H1 (cell line): ENCODE data around the gene KRT27. TPM values are rescaled to one million over a fixed set of nuclear protein-coding genes. Genes with fewer than 3 reads are reported as not detected.
A peak's percentile ranks its signal among the peaks of the same experiment; 100 is the strongest.

ENCODE experiments used
- CTCF ChIA-PET: fragments of 300-600 bp; sonication (Branson Sonifier 250); formaldehyde crosslinking; loops from one replicate; lab custom pipeline; 2021; ENCODE audit not compliant: partially characterized antibody; lab: Charles Lee
- POLR2A ChIA-PET: fragments of 300-600 bp; sonication (Branson Sonifier 250); formaldehyde crosslinking; loops from one replicate; lab custom pipeline; 2021; ENCODE audit warnings: inconsistent platforms; ENCODE audit not compliant: partially characterized antibody; lab: Charles Lee
- DNase-seq, 2 experiments: peaks; one replicate each; pipeline versions ENCODE4 v3.0.0 to v3.0.0-alpha.2; 2010 to 2022; ENCODE audit warnings: low spot score in 2 of 2, low read depth in 1 of 2, mixed read lengths in 1 of 2
- FAIRE-seq: peaks from 2 replicates; lab custom pipeline; 2011; peaks lifted over from hg19 to GRCh38; lab: Jason Lieb, UNC
- H2AFZ ChIP-seq: 2 replicates; pipeline ENCODE4 v1.8.1; 2012; ENCODE audit warnings: low read length, inconsistent platforms
- H2AK5ac ChIP-seq: 2 replicates; pipeline ENCODE4 v1.6.1; 2013; ENCODE audit warnings: low read depth, low read length
- H2BK120ac ChIP-seq: replicated peaks from 2 replicates; pipeline ENCODE3; 2013; ENCODE audit warnings: low read depth, low read length, inconsistent platforms
- H2BK12ac ChIP-seq: 2 replicates; pipeline ENCODE4 v1.6.1; 2013; ENCODE audit warnings: low read depth, low read length
- H2BK15ac ChIP-seq: 2 replicates; pipeline ENCODE4 v1.6.1; 2013; ENCODE audit warnings: low read length
- H2BK20ac ChIP-seq: 2 replicates; pipeline ENCODE4 v1.6.1; 2013; ENCODE audit warnings: low read length
- H2BK5ac ChIP-seq: 2 replicates; pipeline ENCODE4 v1.6.1; 2013; ENCODE audit warnings: low read depth, low read length
- H3K14ac ChIP-seq: 2 replicates; pipeline ENCODE4 v1.6.1; 2013; ENCODE audit warnings: inconsistent platforms; ENCODE audit not compliant: insufficient read length
- H3K18ac ChIP-seq: 2 replicates; pipeline ENCODE4 v1.6.1; 2013; ENCODE audit warnings: low read length; ENCODE audit errors: extremely low read depth
- H3K23ac ChIP-seq: 2 replicates; pipeline ENCODE4 v1.6.1; 2013; ENCODE audit warnings: inconsistent platforms; ENCODE audit not compliant: insufficient read length
- H3K23me2 ChIP-seq: 2 replicates; pipeline ENCODE4 v1.6.1; 2013; ENCODE audit warnings: low read depth, low read length
- H3K27ac ChIP-seq: 2 replicates; pipeline ENCODE4 v1.6.1; 2011; ENCODE audit warnings: low read depth, low read length, inconsistent platforms
- H3K27me3 ChIP-seq, 4 experiments: replicated peaks in 1 of 4; 1 replicate in 1 of 4; 2 replicates in 3 of 4; pipeline versions ENCODE4 v1.6.1 to v1.8.1; 2011 to 2013; ENCODE audit warnings: low read length in 3 of 4, mild to moderate bottlenecking in 3 of 4, inconsistent platforms in 2 of 4, mixed read lengths in 2 of 4, moderate library complexity in 1 of 4; ENCODE audit not compliant: control insufficient read depth in 3 of 4, insufficient read depth in 3 of 4; ENCODE audit errors: extremely low read depth in 1 of 4
- H3K36me3 ChIP-seq, 4 experiments: 2 replicates each; pipeline versions ENCODE4 v1.6.1 to v1.8.1; 2011 to 2013; ENCODE audit warnings: mild to moderate bottlenecking in 4 of 4, low read length in 3 of 4, moderate library complexity in 2 of 4, control low read depth in 1 of 4, inconsistent platforms in 1 of 4; ENCODE audit not compliant: insufficient read depth in 4 of 4, control insufficient read depth in 2 of 4
- H3K4ac ChIP-seq: replicated peaks from 2 replicates; pipeline ENCODE3; 2013; ENCODE audit warnings: low read length, low read depth, mixed read lengths, inconsistent platforms; ENCODE audit not compliant: insufficient read length
- H3K4me1 ChIP-seq, 4 experiments: replicated peaks in 1 of 4; 1 replicate in 1 of 4; 2 replicates in 3 of 4; pipeline versions ENCODE4 v1.6.1 to v1.8.1; 2011 to 2013; ENCODE audit warnings: low read length in 3 of 4, inconsistent platforms in 2 of 4, mixed read lengths in 1 of 4; ENCODE audit not compliant: insufficient read depth in 4 of 4, control insufficient read depth in 3 of 4
- H3K4me2 ChIP-seq, 2 experiments: 2 replicates each; pipeline versions ENCODE4 v1.6.1 to v1.8.1; 2011 to 2013; ENCODE audit warnings: low read depth in 2 of 2, low read length in 2 of 2, control low read depth in 1 of 2, inconsistent platforms in 1 of 2, mild to moderate bottlenecking in 1 of 2; ENCODE audit not compliant: insufficient read depth in 1 of 2
- H3K4me3 ChIP-seq, 4 experiments: fragments of 200-600, 300-600 bp in 1 of 4; sonication (generic), shearing (Covaris generic), sonication (Bioruptor Twin) in 1 of 4; 2 replicates each; pipeline versions ENCODE4 v1.5.1 to v1.8.1; 2011 to 2016; ENCODE audit warnings: low read length in 4 of 4, low read depth in 3 of 4, control low read depth in 2 of 4, inconsistent platforms in 2 of 4, mild to moderate bottlenecking in 2 of 4, mixed read lengths in 1 of 4, moderate library complexity in 1 of 4; ENCODE audit not compliant: insufficient read depth in 2 of 4; ENCODE audit errors: extremely low read depth in 1 of 4
- H3K56ac ChIP-seq: replicated peaks from 2 replicates; pipeline ENCODE3; 2013; ENCODE audit warnings: low read depth, mild to moderate bottlenecking, mixed read lengths, low read length, inconsistent platforms; ENCODE audit not compliant: insufficient read length
- H3K79me1 ChIP-seq: 2 replicates; pipeline ENCODE4 v1.6.1; 2013; ENCODE audit warnings: low read depth, low read length, control low read depth
- H3K79me2 ChIP-seq, 2 experiments: 2 replicates each; pipeline versions ENCODE4 v1.6.1 to v1.8.1; 2012 to 2013; ENCODE audit warnings: low read length in 2 of 2, mild to moderate bottlenecking in 2 of 2, inconsistent platforms in 1 of 2; ENCODE audit not compliant: insufficient read depth in 2 of 2, control insufficient read depth in 1 of 2
- H3K9ac ChIP-seq, 4 experiments: replicated peaks in 1 of 4; 1 replicate in 1 of 4; 2 replicates in 3 of 4; pipeline versions ENCODE4 v1.6.1 to v1.8.1; 2011 to 2013; ENCODE audit warnings: low read depth in 3 of 4, low read length in 3 of 4, control low read depth in 2 of 4, mild to moderate bottlenecking in 2 of 4, moderate library complexity in 2 of 4, inconsistent platforms in 1 of 4; ENCODE audit errors: extremely low read depth in 1 of 4
- H3K9me3 ChIP-seq, 2 experiments: 2 replicates each; pipeline versions ENCODE4 v1.6.1 to v1.8.1; 2012 to 2013; ENCODE audit warnings: mild to moderate bottlenecking in 2 of 2, moderate library complexity in 2 of 2, control low read depth in 1 of 2, inconsistent platforms in 1 of 2, low read depth in 1 of 2, low read length in 1 of 2, mixed read lengths in 1 of 2; ENCODE audit not compliant: insufficient read depth in 2 of 2
- H4K20me1 ChIP-seq, 2 experiments: replicated peaks in 1 of 2; 2 replicates each; pipeline versions ENCODE3 to v1.8.1; 2011 to 2013; ENCODE audit warnings: inconsistent platforms in 2 of 2, low read length in 2 of 2, mild to moderate bottlenecking in 1 of 2; ENCODE audit not compliant: insufficient read depth in 2 of 2, control insufficient read depth in 1 of 2
- H4K5ac ChIP-seq: 2 replicates; pipeline ENCODE4 v1.6.1; 2013; ENCODE audit warnings: low read length, low read depth, mixed read lengths, inconsistent platforms; ENCODE audit not compliant: insufficient read length
- H4K8ac ChIP-seq: 2 replicates; pipeline ENCODE4 v1.8.0; 2013; ENCODE audit warnings: mild to moderate bottlenecking, moderate library complexity, low read length, inconsistent platforms; ENCODE audit not compliant: insufficient read depth; ENCODE audit errors: extremely low read depth
- H4K91ac ChIP-seq: replicated peaks from 2 replicates; pipeline ENCODE3; 2013; ENCODE audit warnings: low read length, mixed read lengths, inconsistent platforms; ENCODE audit not compliant: insufficient read length
- CEBPB ChIP-seq: IDR thresholded peaks from 2 replicates; pipeline ENCODE4 v1.6.1; 2012; ENCODE audit warnings: low read depth, low read length
- EGR1 ChIP-seq: IDR thresholded peaks from 2 replicates; pipeline ENCODE4 v1.6.1; 2011; ENCODE audit warnings: low read depth, low read length, borderline replicate concordance
- EP300 ChIP-seq, 2 experiments: IDR thresholded peaks; 1 replicate in 1 of 2; 2 replicates in 1 of 2; pipeline ENCODE4 v1.6.1; 2011 to 2012; ENCODE audit warnings: low read depth in 2 of 2, low read length in 2 of 2, mild to moderate bottlenecking in 2 of 2, borderline replicate concordance in 1 of 2, inconsistent platforms in 1 of 2, moderate library complexity in 1 of 2
- GABPA ChIP-seq: IDR thresholded peaks from 2 replicates; pipeline ENCODE4 v1.6.1; 2011; ENCODE audit warnings: mild to moderate bottlenecking, low read length, moderate library complexity, borderline replicate concordance; ENCODE audit not compliant: insufficient read depth
- JUN ChIP-seq: IDR thresholded peaks from 2 replicates; pipeline ENCODE4 v1.6.1; 2011; ENCODE audit warnings: low read depth, mild to moderate bottlenecking, improper control_type of control experiment, low read length
- KDM4A ChIP-seq: IDR thresholded peaks from one replicate; pipeline ENCODE4 v1.7.1; 2012; ENCODE audit warnings: low read depth, mild to moderate bottlenecking, moderate library complexity, low read length, inconsistent platforms; ENCODE audit not compliant: severe bottlenecking
- NRF1 ChIP-seq: IDR thresholded peaks from 2 replicates; pipeline ENCODE4 v1.6.1; 2011; ENCODE audit warnings: mild to moderate bottlenecking, low read depth, low read length, improper control_type of control experiment
- PHF8 ChIP-seq: fragments of 200-600 bp; sonication (generic); conservative IDR thresholded peaks from 2 replicates; pipeline ENCODE4 v1.7.1; 2012; ENCODE audit warnings: low read depth, mild to moderate bottlenecking, inconsistent platforms, low read length, moderate library complexity
- RBBP5 ChIP-seq: IDR thresholded peaks from 2 replicates; pipeline ENCODE4 v1.7.1; 2012; ENCODE audit warnings: low read depth, mild to moderate bottlenecking, inconsistent platforms, low read length, moderate library complexity, borderline replicate concordance
- SIX5 ChIP-seq: IDR thresholded peaks from 2 replicates; pipeline ENCODE4 v1.6.1; 2011; ENCODE audit warnings: mild to moderate bottlenecking, low read depth, low read length
- SP1 ChIP-seq: IDR thresholded peaks from 2 replicates; pipeline ENCODE4 v1.6.1; 2011; ENCODE audit warnings: low read depth, low read length
- TAF1 ChIP-seq: IDR thresholded peaks from 2 replicates; pipeline ENCODE4 v1.6.1; 2011; ENCODE audit warnings: mild to moderate bottlenecking, low read depth, low read length
- WGBS, 2 experiments: shearing (Covaris generic) in 1 of 2; methylation state at CpG; one replicate each; pipeline versions ENCODE4 v1.1.6 to v1.1.7; 2013 to 2015; ENCODE audit warnings: low lambda C conversion rate in 2 of 2, mixed read lengths in 2 of 2, inconsistent platforms in 1 of 2, low coverage in 1 of 2, missing lambda C conversion rate in 1 of 2; ENCODE audit not compliant: insufficient replicate concordance in 2 of 2, insufficient coverage in 1 of 2, insufficient read length in 1 of 2; ENCODE audit errors: extremely low coverage in 1 of 2, missing lambda C conversion rate in 1 of 2; 5-methylcytosine and 5-hydroxymethylcytosine counted together
- polyA plus RNA-seq, 7 experiments: library from polyadenylated mRNA; depleted of rRNA in 3 of 7; stranded (reverse) in 5 of 7; unstranded in 2 of 7; fragments of >200 nt in 5 of 7; fragments of 200-250 nt in 2 of 7; gene quantifications; 1 replicate in 5 of 7; 2 replicates in 1 of 7; 4 replicates in 1 of 7; pipeline versions ENCODE4 v1.2.1 to v1.2.3, GENCODE V29; 2011 to 2013; ENCODE audit warnings: missing spikeins in 2 of 7, mixed read lengths in 2 of 7
- total RNA-seq: library from RNA; stranded (reverse); fragmentation: NEBNext Ultra II Directional; extraction: Animal tissue kit (Norgen Biotek cat#: 25700); gene quantifications from 2 replicates; pipeline ENCODE4 v1.2.1, GENCODE V29; 2021

The KRT27 gene
- total and polyA plus RNA-seq, 2 of the 8 experiments (the other 6 are each of a cell fraction or from before 2014, with no cell fraction given): not detected

- Histone ChIP-seq H4K91ac (no peak overlapping the region), H4K8ac (peak overlapping the region; percentile 92; the same call in 1 of the 2 replicates), H3K23ac (no peak overlapping the region), H3K4me1 (no peaks in the 10 kb centered on the region; a peak in 1 of 7 replicates), H2BK5ac (no peak overlapping the region), H4K20me1 (no peaks in the 10 kb centered on the region), H2BK20ac (no peak overlapping the region), H3K4ac (no peak overlapping the region), H3K9ac (peak overlapping the region in 2 of 4 experiments; percentile 34 to 59; a peak in 2 of 7 replicates), H3K23me2 (no peaks in the 10 kb centered on the region), H3K79me2 (no peaks in the 10 kb centered on the region), H3K4me2 (peak overlapping the region; percentile 57 to 66), H3K27me3 (no peaks in the 10 kb centered on the region; a peak in 2 of 7 replicates), H2AK5ac (no peak overlapping the region), H3K18ac (no peak overlapping the region), H3K27ac (no peak overlapping the region), H2BK120ac (no peak overlapping the region), H4K5ac (no peak overlapping the region), H3K56ac (peak overlapping the region; percentile 55), H2BK15ac (no peak overlapping the region), H2AFZ (0 out of 2 replicates have a peak overlapping the region, but pooled peaks have one; percentile 60), H2BK12ac (no peak overlapping the region), H3K36me3 (peaks cover 0 to 5% (median 4%) of the 10 kb centered on the region in 4 experiments; a peak in 2 of 8 replicates), H3K4me3 (peak overlapping the region; percentile 54 to 86 (median 68)), H3K14ac (no peak overlapping the region), H3K9me3 (no peaks in the 10 kb centered on the region), H3K79me1 (no peaks in the 10 kb centered on the region)
- ChIA-PET CTCF (interaction anchor here (1.2 kb wide), 1 partner anchor 45 kb away, joined by 3 read pairs; no protein-coding TSS in a partner anchor), POLR2A (interaction anchor here (1.1 to 1.2 kb wide), 3 partner anchors 14 to 870 kb away, joined by 3 to 5 read pairs (median 4); no protein-coding TSS in a partner anchor)
- FAIRE-seq: no peak
- peak in 1 of 2 experiments; percentile 69 for DNase-seq
- 4% methylated on average over 61 of the region's 73 CpGs; no CpG with 5 or more reads in 1 of the 2 experiments for WGBS, 2 experiments
- TF ChIP-seq JUN: no peak
- 0 out of 2 replicates have a peak, but pooled peaks have one; percentile 41 for TF ChIP-seq TAF1
- no peak for TF ChIP-seq SP1
- peak; percentile 51; the same call in 1 of the 2 replicates for TF ChIP-seq GABPA
- TF ChIP-seq EGR1: peak; percentile 77
- TF ChIP-seq SIX5: no peak
- TF ChIP-seq RBBP5: no peak
- TF ChIP-seq PHF8: peak; percentile 75
- peak; percentile 40 for TF ChIP-seq KDM4A
- TF ChIP-seq EP300 (IDR thresholded peaks at IDR 0.05; ENCODE audit: borderline replicate concordance in 1 of 2, low read depth in 2 of 2, low read length in 2 of 2): peak in 1 of 2 experiments; percentile 94; a peak in 2 of 3 replicates
- TF ChIP-seq CEBPB: no peak
- TF ChIP-seq NRF1: no peak
These were observed 36.6 kb upstream of the KRT27 start for GRCh38 chr17:40818733-40819527.
